Stomach smooth muscle (tissue), 2 donors: Measurements from ENCODE around the gene ASNS.

ENCODE experiments used
- H3K27ac ChIP-seq: one replicate; pipeline ENCODE4 v1.7.0; 2013; ENCODE audit warnings: mild to moderate bottlenecking, low read length, inconsistent platforms
- H3K27me3 ChIP-seq, 2 donors: one replicate each; pipeline ENCODE4 v1.7.0; 2013; ENCODE audit warnings: low read length in 2 of 2; ENCODE audit not compliant: insufficient read depth in 2 of 2, control insufficient read depth in 1 of 2
- H3K36me3 ChIP-seq, 2 donors: one replicate each; pipeline ENCODE4 v1.7.0; 2013; ENCODE audit warnings: low read length in 2 of 2; ENCODE audit not compliant: control insufficient read depth in 2 of 2, insufficient read depth in 2 of 2
- H3K4me1 ChIP-seq: one replicate; pipeline ENCODE4 v1.7.0; 2013; ENCODE audit warnings: low read length; ENCODE audit not compliant: control insufficient read depth, insufficient read depth
- H3K4me3 ChIP-seq, 2 donors: one replicate each; pipeline ENCODE4 v1.7.0; 2013; ENCODE audit warnings: low read length in 2 of 2
- H3K9ac ChIP-seq, 2 donors: one replicate each; pipeline ENCODE4 v1.7.0; 2013; ENCODE audit warnings: low read length in 2 of 2, mild to moderate bottlenecking in 1 of 2
- H3K9me3 ChIP-seq, 2 donors: one replicate each; pipeline ENCODE4 v1.7.0; 2013; ENCODE audit warnings: low read length in 2 of 2; ENCODE audit not compliant: control insufficient read depth in 2 of 2
- donor health status: healthy.
- donor health status: Pancreatic carcinoma.

ASNS gene

GRCh38 chr7:97842772-97843345 is 29.3 kb downstream of the ASNS start:
- H3K4me1 ChIP-seq: peaks cover 3% of the 10 kb centered on the region
- no peak overlapping the region for H3K4me3 ChIP-seq
- no peaks in the 10 kb centered on the region for H3K9me3 ChIP-seq
- H3K36me3 ChIP-seq: no peaks in the 10 kb centered on the region
- H3K9ac ChIP-seq: no peak overlapping the region
- peaks cover 0 to 2% of the 10 kb centered on the region in 2 donors for H3K27me3 ChIP-seq
- H3K27ac ChIP-seq: no peak overlapping the region

- Histone ChIP-seq H3K9me3 (no peaks in the 10 kb centered on the region), H3K4me1 (peaks cover 3% of the 10 kb centered on the region)
These were observed 30.2 kb downstream of the ASNS start for GRCh38 chr7:97842006-97842405.

GRCh38 chr7:97835296-97836138 is 36.7 kb downstream of the ASNS start:
- Histone ChIP-seq H3K9me3 (no peaks in the 10 kb centered on the region), H3K4me3 (no peak overlapping the region), H3K27ac (no peak overlapping the region), H3K9ac (no peak overlapping the region), H3K27me3 (peaks cover 0 to 5% of the 10 kb centered on the region in 2 donors), H3K36me3 (no peaks in the 10 kb centered on the region), H3K4me1 (no peaks in the 10 kb centered on the region)

More at GRCh38 chr7:97842006-97842405, 30.2 kb downstream of the ASNS start:
- Histone ChIP-seq H3K36me3 (no peaks in the 10 kb centered on the region), H3K27me3 (peaks cover 0 to 2% of the 10 kb centered on the region in 2 donors), H3K9ac (no peak overlapping the region), H3K27ac (no peak overlapping the region), H3K4me3 (no peak overlapping the region)

GRCh38 chr7:97819161-97819560 is 53.0 kb downstream of the ASNS start:
- no peaks in the 10 kb centered on the region for H3K36me3 ChIP-seq
- H3K4me1 ChIP-seq: no peaks in the 10 kb centered on the region
- H3K27ac ChIP-seq: no peak overlapping the region
- no peak overlapping the region for H3K9ac ChIP-seq
- no peaks in the 10 kb centered on the region for H3K27me3 ChIP-seq
- no peak overlapping the region for H3K4me3 ChIP-seq
- no peaks in the 10 kb centered on the region for H3K9me3 ChIP-seq

GRCh38 chr7:97818066-97818663 is 54.0 kb downstream of the ASNS start:
- Histone ChIP-seq H3K27ac (no peak overlapping the region), H3K4me3 (no peak overlapping the region), H3K4me1 (no peaks in the 10 kb centered on the region), H3K9ac (no peak overlapping the region), H3K9me3 (no peaks in the 10 kb centered on the region), H3K36me3 (no peaks in the 10 kb centered on the region), H3K27me3 (no peaks in the 10 kb centered on the region)
